NCI-H1930 (cell line): Measurements from ENCODE around the gene ALPG.
"Not testable (repeated sequence)": the region's sequence is repeated elsewhere in the genome, so short reads cannot be mapped to it uniquely, and the experiment has no call there.

Experiments
- DNase-seq, 2 experiments: peaks; one replicate each; lab custom pipeline; 2025; lab: John Stamatoyannopoulos, UW

The ALPG gene

GRCh38 chr2:232406556-232407310 lies at the start of gene ALPG:
Gene ALPG (plus strand): TSS chr2:232406844. CDS start chr2:232406895, 51 bp downstream.
- DNase-seq, result no peak

- no peak for DNase-seq
Measured at GRCh38 chr2:232361646-232362045, 45.0 kb upstream of the ALPG start.

GRCh38 chr2:232362174-232362900 lies 44.3 kb upstream of the ALPG start:
- DNase-seq, result no peak

- not testable (repeated sequence) for DNase-seq
Measured at GRCh38 chr2:232363064-232363783, 43.4 kb upstream of the ALPG start.

GRCh38 chr2:232363784-232364615 lies 42.6 kb upstream of the ALPG start:
- no peak for DNase-seq

- DNase-seq, result not testable (repeated sequence)
Measured at GRCh38 chr2:232364806-232365594, 41.6 kb upstream of the ALPG start.

- peak; percentile 16 to 18 for DNase-seq
Measured at GRCh38 chr2:232365621-232366321, 40.9 kb upstream of the ALPG start.

- DNase-seq, result peak; percentile 46 to 48
Measured at GRCh38 chr2:232366461-232366860, 40.2 kb upstream of the ALPG start.

- DNase-seq, result no peak
Measured at GRCh38 chr2:232367016-232367415, 39.6 kb upstream of the ALPG start.

- DNase-seq, result no peak
Measured at GRCh38 chr2:232367591-232368233, 38.9 kb upstream of the ALPG start.

GRCh38 chr2:232368311-232368731 lies 38.3 kb upstream of the ALPG start:
- no peak for DNase-seq

- DNase-seq, result no peak
Measured at GRCh38 chr2:232369126-232369951, 37.3 kb upstream of the ALPG start.

- not testable (repeated sequence) for DNase-seq
Measured at GRCh38 chr2:232370007-232370406, 36.6 kb upstream of the ALPG start.

GRCh38 chr2:232372231-232373208 lies 34.1 kb upstream of the ALPG start:
- DNase-seq, result no peak

GRCh38 chr2:232374356-232374755 lies 32.3 kb upstream of the ALPG start:
- DNase-seq, result no peak

GRCh38 chr2:232375164-232375563 lies 31.5 kb upstream of the ALPG start:
- DNase-seq, result no peak

GRCh38 chr2:232376260-232376659 lies 30.4 kb upstream of the ALPG start:
- no peak for DNase-seq

GRCh38 chr2:232376713-232377112 lies 29.9 kb upstream of the ALPG start:
- DNase-seq, result no peak
